Transverse colon (tissue), 4 donors: ENCODE data around the gene ERH. TPM values are rescaled to one million over a fixed set of nuclear protein-coding genes. Genes with fewer than 3 reads are reported as not detected.
A peak's percentile ranks its signal among the peaks of the same experiment; 100 is the strongest.

Experiments used
- DNase-seq: peaks from one replicate; pipeline ENCODE4 v3.0.0-alpha.2; 2019
- H3K27ac ChIP-seq, 4 donors: fragments of 200-600 bp; sonication (generic); 2 replicates each; pipeline ENCODE4 v1.5.1; 2016 to 2018; ENCODE audit warnings: inconsistent platforms in 4 of 4
- H3K27me3 ChIP-seq: fragments of 200-600 bp; sonication (generic); 2 replicates; pipeline ENCODE4 v1.5.1; 2017; ENCODE audit warnings: inconsistent platforms
- H3K36me3 ChIP-seq, 4 donors: fragments of 200-600 bp; sonication (generic); 2 replicates each; pipeline ENCODE4 v1.5.1; 2017 to 2019; ENCODE audit warnings: inconsistent platforms in 4 of 4
- H3K4me1 ChIP-seq, 4 donors: fragments of 200-600 bp; sonication (generic); 2 replicates each; pipeline ENCODE4 v1.5.1; 2017 to 2020; ENCODE audit warnings: inconsistent platforms in 4 of 4
- H3K4me3 ChIP-seq, 4 donors: fragments of 200-600 bp; sonication (generic); 1 replicate in 1 of 4; 2 replicates in 3 of 4; pipeline versions ENCODE4 v1.5.1 to v1.6.1; 2017 to 2019; ENCODE audit warnings: inconsistent platforms in 4 of 4
- H3K9me3 ChIP-seq, 2 donors: fragments of 200-600 bp; sonication (generic); 2 replicates each; pipeline ENCODE4 v1.5.1; 2017 to 2019; ENCODE audit warnings: inconsistent platforms in 2 of 2
- CTCF ChIP-seq, 5 experiments: fragments of 200-600 bp in 3 of 5; fragments of 450-650 bp in 2 of 5; sonication (generic) in 3 of 5; IDR thresholded peaks; 1 replicate in 2 of 5; 2 replicates in 3 of 5; pipeline ENCODE4 v1.5.1; 2016 to 2017; ENCODE audit warnings: antibody characterized with exemption in 5 of 5, inconsistent platforms in 3 of 5, mild to moderate bottlenecking in 2 of 5, moderate library complexity in 1 of 5
- EP300 ChIP-seq: sonication (generic); formaldehyde crosslinking; IDR thresholded peaks from one replicate; pipeline ENCODE4 v1.6.1; 2017; ENCODE audit warnings: antibody characterized with exemption, low read depth
- POLR2A ChIP-seq: fragments of 450-650 bp; IDR thresholded peaks from one replicate; pipeline ENCODE4 v1.6.1; 2016; ENCODE audit warnings: antibody characterized with exemption, mild to moderate bottlenecking, moderate library complexity
- POLR2AphosphoS5 ChIP-seq, 3 donors: sonication (generic); formaldehyde crosslinking; IDR thresholded peaks; one replicate each; pipeline ENCODE4 v1.6.1; 2016; ENCODE audit warnings: antibody characterized with exemption in 3 of 3
- WGBS, 2 donors: methylation state at CpG; one replicate each; pipeline ENCODE4 v1.1.5; 2018; ENCODE audit warnings: low coverage in 1 of 2; 5-methylcytosine and 5-hydroxymethylcytosine counted together
- in situ Hi-C, 4 donors: fragments of 200-750 bp; cut with MboI; loops; one replicate each; pipeline versions ENCODE4 v1.15.0 to v1.15.1; 2017; ENCODE audit warnings: low sequenced_read_pairs in 3 of 4, low pct_ligation_motif_present in 1 of 4, low pct_unique_long_range_greater_than_20kb in 1 of 4
- intact Hi-C: fragments of 100-400 bp; cut with DNase I; formaldehyde crosslinking; loops from one replicate; pipeline ENCODE4 v1.15.1; 2023; ENCODE audit warnings: low total_unique reads
- total RNA-seq, 4 donors: library from RNA; depleted of rRNA; stranded (reverse); fragments of >200 nt; gene quantifications; one replicate each; pipeline ENCODE4 v1.1.0, GENCODE V29; 2016

ERH gene
- total RNA-seq, 4 donors from 2014 or later: 11.6 to 52.7 (median 30.4) TPM

GRCh38 chr14:69376439-69376838, 21.7 kb downstream of the ERH start:
- TF ChIP-seq POLR2AphosphoS5 (IDR thresholded peaks at IDR 0.05) (peak in 1 of 3 donors; percentile 6), EP300 (no peak)
- Histone ChIP-seq H3K27ac (no peak overlapping the region), H3K36me3 (peaks cover 0 to 31% (median 11%) of the 10 kb centered on the region in 4 donors), H3K4me3 (no peak overlapping the region), H3K27me3 (no peaks in the 10 kb centered on the region), H3K4me1 (no peaks in the 10 kb centered on the region), H3K9me3 (no peaks in the 10 kb centered on the region)
- in situ Hi-C loops: no loop called here
- DNase-seq: no peak
- intact Hi-C loops: no loop called here

GRCh38 chr14:69375722-69376121, 22.4 kb downstream of the ERH start:
- H3K4me3 ChIP-seq: no peak overlapping the region
- H3K4me1 ChIP-seq: no peaks in the 10 kb centered on the region
- H3K27ac ChIP-seq: no peak overlapping the region
- no peaks in the 10 kb centered on the region for H3K27me3 ChIP-seq
- in situ Hi-C loops: no loop called here
- H3K9me3 ChIP-seq: no peaks in the 10 kb centered on the region
- DNase-seq: no peak
- peaks cover 0 to 31% (median 11%) of the 10 kb centered on the region in 4 donors for H3K36me3 ChIP-seq
- intact Hi-C loops: no loop called here
- TF ChIP-seq POLR2A (no peak), POLR2AphosphoS5 (IDR thresholded peaks at IDR 0.05) (no peak), CTCF (IDR thresholded peaks at IDR 0.05) (no peak), EP300 (no peak)
- 96 to 99% methylated on average over 4 to 5 of the region's 5 CpGs for WGBS, 2 donors

GRCh38 chr14:69375182-69375581, 22.9 kb downstream of the ERH start:
- TF ChIP-seq POLR2A (no peak), CTCF (IDR thresholded peaks at IDR 0.05) (no peak), POLR2AphosphoS5 (IDR thresholded peaks at IDR 0.05) (no peak), EP300 (no peak)
- Histone ChIP-seq H3K4me1 (no peaks in the 10 kb centered on the region), H3K9me3 (no peaks in the 10 kb centered on the region), H3K27ac (no peak overlapping the region), H3K4me3 (no peak overlapping the region), H3K27me3 (no peaks in the 10 kb centered on the region), H3K36me3 (peaks cover 0 to 31% (median 10%) of the 10 kb centered on the region in 4 donors)
- whole genome bisulfite sequencing, 2 donors: 90 to 100% methylated on average over 2 to 3 of the region's 3 CpGs
- no peak for DNase-seq
- in situ Hi-C loops: no loop called here
- intact Hi-C loops: no loop called here

DNA sequence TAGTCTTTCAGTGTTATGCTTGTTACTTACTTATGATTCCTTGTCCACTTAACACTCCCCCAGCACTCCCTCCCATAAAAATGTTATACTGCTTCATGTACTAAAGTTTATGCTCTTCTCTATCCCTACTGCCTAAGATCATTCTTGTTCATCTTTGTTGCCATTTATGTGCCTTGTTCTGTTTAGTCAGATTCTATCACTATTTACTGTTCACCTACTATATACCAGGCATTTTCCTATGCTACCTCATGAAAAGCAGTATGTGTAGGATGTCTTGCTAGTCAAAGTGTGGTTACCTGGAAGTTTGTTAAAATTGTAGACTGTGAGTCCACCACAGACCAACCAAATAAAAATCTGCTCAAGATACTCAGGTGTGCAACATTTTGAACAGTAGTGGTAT, 23.9 kb downstream of the ERH start:
- Histone ChIP-seq H3K4me1 (no peaks in the 10 kb centered on the region), H3K27ac (no peak overlapping the region), H3K27me3 (no peaks in the 10 kb centered on the region), H3K36me3 (peaks cover 0 to 24% (median 5%) of the 10 kb centered on the region in 4 donors), H3K4me3 (no peak overlapping the region), H3K9me3 (no peaks in the 10 kb centered on the region)
- no peak for DNase-seq
- TF ChIP-seq CTCF (IDR thresholded peaks at IDR 0.05): no peak
- no peak for TF ChIP-seq POLR2A
- TF ChIP-seq EP300: no peak
- TF ChIP-seq POLR2AphosphoS5 (IDR thresholded peaks at IDR 0.05): no peak
- intact Hi-C loops: no loop called here
- in situ Hi-C loops: no loop called here

- peaks cover 0 to 16% (median 0%) of the 10 kb centered on the region in 4 donors for H3K36me3 ChIP-seq
- no peak overlapping the region for H3K4me3 ChIP-seq
- 3% methylated on average over 1 of the region's 1 CpG; no CpG with 5 or more reads in 1 of the 2 donors for WGBS, 2 donors
- H3K27me3 ChIP-seq: no peaks in the 10 kb centered on the region
- in situ Hi-C loops: no loop called here
- no peak overlapping the region for H3K27ac ChIP-seq
- TF ChIP-seq EP300 (no peak), POLR2AphosphoS5 (IDR thresholded peaks at IDR 0.05) (no peak), CTCF (IDR thresholded peaks at IDR 0.05) (no peak), POLR2A (no peak)
- no peak for DNase-seq
- no peaks in the 10 kb centered on the region for H3K9me3 ChIP-seq
- no peaks in the 10 kb centered on the region for H3K4me1 ChIP-seq
- intact Hi-C loops: no loop called here
Observed at GRCh38 chr14:69373104-69373503, 25.0 kb downstream of the ERH start.
